WERI-Rb-1 (cell line): Measurements from ENCODE around the gene TNFRSF4.

Experiments
- DNase-seq: peaks from one replicate; pipeline ENCODE4 v3.0.0-alpha.2; 2020
- H3K27ac ChIP-seq: fragments of 250-450 bp; sonication (Bioruptor Pico); 2 replicates; pipeline ENCODE4 v1.5.1; 2020; ENCODE audit warnings: mild to moderate bottlenecking, moderate library complexity
- H3K27me3 ChIP-seq: fragments of 250-450 bp; sonication (Bioruptor Pico); 2 replicates; pipeline ENCODE4 v1.5.1; 2021; ENCODE audit warnings: mild to moderate bottlenecking, low read depth, moderate library complexity; ENCODE audit not compliant: insufficient read depth, severe bottlenecking
- H3K36me3 ChIP-seq: fragments of 250-450 bp; sonication (Bioruptor Pico); 2 replicates; pipeline ENCODE4 v1.5.1; 2020; ENCODE audit warnings: mild to moderate bottlenecking, moderate library complexity
- H3K4me3 ChIP-seq: 2 replicates; pipeline ENCODE4 v1.5.1; 2011; ENCODE audit warnings: low read depth, mild to moderate bottlenecking, control low read depth, low read length
- H3K9me3 ChIP-seq: fragments of 250-450 bp; sonication (Bioruptor Pico); 2 replicates; pipeline ENCODE4 v1.5.1; 2021; ENCODE audit warnings: mild to moderate bottlenecking, moderate library complexity; ENCODE audit not compliant: severe bottlenecking
- CTCF ChIP-seq: IDR thresholded peaks from 2 replicates; pipeline ENCODE4 v1.5.1; 2011; ENCODE audit warnings: low read depth, mild to moderate bottlenecking, control low read depth, inconsistent platforms, low read length

The TNFRSF4 gene

GRCh38 chr1:1185101-1185765 lies 28.7 kb downstream of the TNFRSF4 start:
- Histone ChIP-seq H3K27ac (no peak overlapping the region), H3K9me3 (no peaks in the 10 kb centered on the region), H3K27me3 (no peaks in the 10 kb centered on the region), H3K4me3 (no peak overlapping the region), H3K36me3 (no peaks in the 10 kb centered on the region)
- no peak for TF ChIP-seq CTCF
- no peak for DNase-seq

- Histone ChIP-seq H3K36me3 (no peaks in the 10 kb centered on the region), H3K27me3 (no peaks in the 10 kb centered on the region), H3K4me3 (no peak overlapping the region), H3K27ac (no peak overlapping the region), H3K9me3 (no peaks in the 10 kb centered on the region)
- DNase-seq = no peak
- no peak for TF ChIP-seq CTCF
Measured at GRCh38 chr1:1183833-1184775, 29.8 kb downstream of the TNFRSF4 start.

GRCh38 chr1:1183221-1183747 lies 30.7 kb downstream of the TNFRSF4 start:
- no peak for DNase-seq
- Histone ChIP-seq H3K36me3 (no peaks in the 10 kb centered on the region), H3K9me3 (no peaks in the 10 kb centered on the region), H3K27me3 (no peaks in the 10 kb centered on the region), H3K4me3 (no peak overlapping the region), H3K27ac (no peak overlapping the region)
- no peak for TF ChIP-seq CTCF

- Histone ChIP-seq H3K27ac (no peak overlapping the region), H3K27me3 (no peaks in the 10 kb centered on the region), H3K4me3 (no peak overlapping the region), H3K36me3 (no peaks in the 10 kb centered on the region), H3K9me3 (no peaks in the 10 kb centered on the region)
- no peak for DNase-seq
- TF ChIP-seq CTCF = no peak
Measured at GRCh38 chr1:1182491-1183220, 31.3 kb downstream of the TNFRSF4 start.

- Histone ChIP-seq H3K36me3 (no peaks in the 10 kb centered on the region), H3K4me3 (no peak overlapping the region), H3K9me3 (no peaks in the 10 kb centered on the region), H3K27ac (no peak overlapping the region), H3K27me3 (no peaks in the 10 kb centered on the region)
- no peak for DNase-seq
- no peak for TF ChIP-seq CTCF
Measured at GRCh38 chr1:1181938-1182410, 32.0 kb downstream of the TNFRSF4 start.
